HG03378 (cell line): Measurements from ENCODE around the gene TRIM62.

Source experiments
- ATAC-seq: cut with Tn5 transposase; IDR thresholded peaks from one replicate; pipeline ENCODE4 v1.9.1; 2021; ENCODE audit warnings: mild to moderate bottlenecking, moderate library complexity; ENCODE audit not compliant: unreplicated experiment

The TRIM62 gene

DNA sequence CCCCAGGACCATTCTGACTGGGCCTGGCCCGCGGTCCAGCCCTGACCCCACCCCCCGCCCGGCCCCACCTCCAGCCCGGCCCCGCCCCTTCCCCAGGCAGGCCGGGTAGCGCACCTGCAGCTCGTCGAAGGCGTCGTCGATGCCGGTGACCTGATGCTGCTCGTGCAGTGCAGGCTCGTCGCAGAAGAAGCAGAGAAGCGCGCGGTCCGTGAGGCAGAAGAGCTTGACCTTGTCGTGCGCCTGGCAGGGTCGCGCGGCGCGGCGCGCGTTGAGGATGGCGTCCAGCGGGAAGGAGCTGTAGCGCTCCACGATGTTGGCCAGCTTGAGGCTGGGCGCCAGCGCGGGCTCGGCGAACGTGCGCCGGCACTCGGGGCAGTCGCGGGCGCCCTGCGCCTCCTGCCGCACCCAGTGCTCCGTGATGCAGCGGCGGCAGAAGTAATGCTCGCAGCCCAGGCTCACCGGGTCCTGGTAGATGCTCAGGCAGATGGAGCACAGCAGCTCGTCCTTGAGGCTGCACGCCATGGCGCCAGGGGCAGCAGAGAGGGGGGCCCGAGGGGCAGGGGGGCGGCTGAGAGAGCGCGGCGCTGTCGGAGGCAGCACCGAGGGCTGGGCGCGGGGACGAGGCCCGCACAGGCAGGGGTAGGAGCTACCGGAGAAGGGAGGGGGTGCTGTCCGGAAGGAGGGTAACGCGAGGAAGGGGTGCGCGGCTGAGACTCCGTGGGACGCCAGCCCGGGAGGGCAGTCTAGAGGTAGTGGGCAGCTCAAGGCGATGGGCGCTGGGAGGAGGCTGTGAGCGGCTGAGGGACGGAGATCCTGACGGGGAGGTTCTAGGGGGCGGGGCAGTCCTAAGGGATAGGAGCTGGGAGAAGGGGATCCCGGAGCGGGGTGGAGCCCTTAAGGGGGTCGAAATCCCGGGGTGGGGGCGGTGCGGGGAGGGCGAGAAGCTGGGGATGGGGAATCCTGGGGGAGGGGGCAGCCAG is 642 bp downstream of the TRIM62 start:
- ATAC-seq = no peak

DNA sequence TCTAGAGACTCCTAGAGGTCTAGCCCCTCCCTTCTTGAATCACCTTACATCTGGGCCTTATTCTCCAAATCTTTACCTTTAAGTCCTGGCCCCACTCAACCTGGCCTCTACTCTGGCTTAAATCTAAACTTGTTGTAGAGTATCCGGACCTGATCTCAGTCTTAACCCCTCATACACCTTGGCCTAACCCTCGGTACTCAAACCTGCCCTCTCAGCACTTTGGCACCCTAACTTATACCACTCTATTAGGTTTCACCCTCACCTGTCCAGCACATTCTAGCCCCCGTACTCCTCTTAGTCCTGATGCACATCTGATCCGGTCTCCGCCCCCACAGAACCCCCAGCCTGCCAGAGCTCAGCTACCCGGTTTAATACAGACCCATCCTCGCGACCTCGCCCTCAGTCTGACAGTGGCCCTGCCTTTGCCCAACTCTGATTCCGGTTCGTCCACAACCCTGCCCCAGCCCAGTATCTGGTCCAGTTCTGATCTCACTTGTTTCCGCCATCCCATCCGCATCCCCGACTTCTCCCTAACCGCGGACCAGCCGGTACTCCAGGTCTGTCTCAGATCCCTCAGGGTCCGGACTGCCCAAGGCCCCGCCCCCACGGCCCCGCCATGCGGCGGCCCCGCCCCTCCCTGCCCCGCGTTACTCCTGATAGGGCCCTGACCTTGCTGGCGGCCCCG is 1.5 kb downstream of the TRIM62 start:
- no peak for ATAC-seq

DNA sequence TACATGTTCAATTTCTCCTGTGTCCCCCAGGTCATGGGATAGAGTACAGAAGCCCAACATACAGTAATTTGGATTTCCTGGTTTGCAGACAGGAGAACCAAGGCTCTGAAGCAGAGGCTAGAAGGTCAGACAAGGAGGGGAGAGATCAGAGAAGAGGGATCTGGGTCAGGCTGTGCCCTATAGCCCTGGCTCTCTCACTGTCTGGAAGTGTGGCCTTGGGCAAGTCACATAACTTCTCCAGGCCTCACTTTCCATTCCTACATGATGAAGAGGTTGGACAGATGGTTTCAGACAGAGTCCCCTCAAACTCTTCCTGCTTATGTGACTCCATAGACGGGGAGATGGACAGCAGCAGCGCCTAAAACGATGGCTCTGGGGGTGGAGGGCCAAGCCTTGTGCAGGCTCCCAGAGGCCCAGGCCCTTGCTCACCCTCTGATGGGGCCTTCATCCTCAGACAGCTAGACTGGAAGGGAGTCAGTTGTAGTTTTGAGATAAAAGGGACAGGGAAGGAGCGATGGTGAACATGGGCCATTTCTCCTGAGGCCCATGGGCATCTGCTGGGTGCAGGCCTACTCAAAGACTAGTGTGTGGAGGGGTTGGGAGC is 2.9 kb downstream of the TRIM62 start:
- ATAC-seq = no peak

DNA sequence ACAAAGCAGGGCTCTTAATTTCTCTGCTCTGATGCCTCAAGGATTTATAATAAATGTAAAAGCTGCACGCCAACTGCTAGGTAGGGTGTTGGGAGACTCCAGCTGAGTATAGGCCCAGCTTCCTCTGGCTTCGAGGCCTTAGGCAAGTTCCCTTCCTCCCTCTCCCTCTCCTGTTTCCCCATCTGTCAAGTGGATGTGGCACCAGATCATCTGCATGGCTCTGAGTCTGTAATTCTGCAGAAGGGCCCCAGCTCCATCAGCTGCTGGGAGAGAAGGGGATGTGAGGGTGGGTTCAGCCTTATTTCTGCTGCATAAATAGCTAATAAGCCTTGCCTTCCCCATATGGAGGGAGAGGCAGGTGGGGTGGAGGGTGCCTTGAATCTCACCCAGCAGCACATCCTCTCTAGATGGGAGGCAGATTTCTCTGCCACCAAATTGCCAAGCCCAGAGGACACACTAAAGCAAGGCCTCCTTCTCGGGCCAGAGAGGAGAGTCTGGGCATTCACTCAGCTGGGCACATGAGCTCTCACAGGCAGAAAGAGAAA is 3.8 kb downstream of the TRIM62 start:
- no peak for ATAC-seq

DNA sequence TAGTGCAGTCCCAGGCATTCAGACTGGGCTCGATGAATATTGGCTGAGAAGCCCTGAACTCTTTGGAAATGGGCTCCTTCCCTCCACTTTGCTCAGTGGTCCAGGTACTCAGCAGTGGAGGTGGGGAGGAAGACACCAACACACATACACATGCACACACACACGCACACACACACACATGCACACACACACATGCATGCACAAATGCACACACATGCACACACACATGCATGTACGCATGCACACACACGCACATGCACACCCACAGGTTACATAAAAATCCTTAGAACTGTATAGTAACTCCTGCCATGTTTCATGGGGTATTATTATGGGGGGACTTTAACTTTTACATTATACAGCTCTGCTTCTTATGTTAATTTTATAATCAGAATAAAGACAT is 5.0 kb downstream of the TRIM62 start:
- ATAC-seq = no peak

DNA sequence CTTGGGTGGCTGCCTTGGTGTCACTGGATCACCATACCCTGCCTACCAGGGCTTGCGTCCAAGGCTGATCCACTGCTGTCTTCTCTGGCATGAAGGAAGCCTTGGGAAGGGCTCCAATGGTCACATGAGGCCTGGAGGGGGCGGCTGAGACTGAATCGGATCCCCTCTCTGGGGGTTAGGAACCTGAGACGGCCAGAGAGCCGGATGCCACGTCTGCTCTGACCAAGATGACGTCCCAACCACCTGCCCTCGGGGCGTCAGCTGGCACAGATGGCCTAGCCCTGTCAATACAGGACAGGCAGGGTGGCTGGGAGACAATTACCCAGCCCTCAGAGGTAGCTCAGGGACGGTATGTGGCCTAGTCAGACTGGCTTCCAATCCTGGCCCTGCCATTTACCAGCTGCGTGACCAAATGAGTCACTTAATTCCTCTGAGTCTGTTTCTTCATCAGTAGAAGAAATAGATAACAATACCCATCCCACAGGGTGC is 5.4 kb downstream of the TRIM62 start:
- ATAC-seq = no peak

DNA sequence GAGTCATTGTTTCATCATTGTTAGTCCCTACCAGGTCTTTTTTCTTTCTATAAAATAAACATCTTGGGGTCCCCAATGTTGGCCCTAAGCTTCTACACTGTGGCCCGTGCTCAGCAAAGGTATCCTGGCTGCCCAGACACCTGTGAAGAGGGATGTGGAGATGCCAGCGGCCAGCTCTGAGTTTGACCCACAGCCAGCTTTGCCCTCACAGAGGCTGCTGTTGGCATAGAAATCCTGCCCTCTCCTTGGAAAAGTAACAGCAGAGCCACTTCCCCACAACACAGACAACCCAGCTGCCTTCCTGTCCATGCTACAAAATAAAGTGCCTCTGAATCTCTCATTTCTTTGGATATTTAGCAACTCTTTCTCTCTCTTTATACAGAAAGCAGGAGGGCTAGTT is 6.0 kb downstream of the TRIM62 start:
- ATAC-seq = no peak

DNA sequence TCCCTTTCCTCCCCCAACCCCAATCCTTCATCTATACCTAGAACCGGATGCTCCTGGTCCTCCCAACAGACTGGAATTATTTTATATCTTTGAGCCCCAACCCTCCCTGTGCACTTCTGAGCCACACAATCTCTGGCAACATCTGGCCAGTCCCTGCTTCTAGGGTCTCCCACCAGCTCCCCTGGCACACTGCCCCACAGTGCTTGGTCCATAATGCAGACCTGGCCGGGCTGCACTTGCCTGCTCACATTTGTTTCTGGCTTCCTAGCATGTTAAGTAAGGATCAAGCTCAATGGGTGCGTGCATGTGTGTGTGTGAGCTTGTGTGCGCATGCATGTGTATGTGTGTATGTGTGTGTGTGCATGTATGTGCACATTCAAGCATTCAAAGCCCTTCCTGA is 8.8 kb downstream of the TRIM62 start:
- ATAC-seq = no peak

DNA sequence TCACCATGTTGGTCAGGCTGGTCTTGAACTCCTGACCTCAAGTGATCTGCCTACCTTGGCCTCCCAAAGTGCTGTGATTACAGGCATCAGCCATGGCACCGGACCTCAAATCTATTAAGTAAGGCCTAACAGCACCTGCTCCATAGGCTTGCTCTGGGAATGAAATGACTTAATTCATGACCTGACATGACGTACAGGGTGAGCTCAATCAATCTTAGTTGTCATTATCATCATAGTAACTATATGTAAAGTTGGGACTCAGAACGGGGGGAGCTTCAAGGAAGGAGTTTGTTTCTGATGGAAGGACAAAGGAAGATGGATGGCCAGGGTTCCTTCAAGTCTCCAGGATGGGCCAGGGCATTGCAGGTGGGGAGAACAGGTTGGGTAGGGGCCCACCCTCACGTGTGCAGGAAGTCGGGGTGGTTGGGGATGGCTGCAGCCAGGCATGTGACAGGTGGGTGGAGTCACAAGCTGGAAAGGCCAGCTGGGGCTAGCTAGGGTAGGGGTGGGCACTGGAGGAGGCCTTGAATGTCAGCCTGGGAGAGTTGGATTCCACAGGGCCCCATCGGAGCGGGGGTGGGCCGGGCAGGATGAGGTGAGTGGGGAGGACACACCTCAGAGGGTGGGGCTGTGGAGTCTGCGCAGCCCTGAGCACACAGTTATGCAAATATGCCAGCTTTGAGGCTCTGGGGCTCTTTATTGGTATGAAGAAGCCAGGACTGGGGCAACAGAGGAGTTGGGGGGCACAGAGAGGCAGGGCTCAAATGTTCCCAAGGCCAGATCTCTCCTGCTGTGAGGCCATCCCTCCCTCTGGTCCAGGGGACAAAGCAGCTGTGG is 9.6 kb downstream of the TRIM62 start:
- no peak for ATAC-seq

DNA sequence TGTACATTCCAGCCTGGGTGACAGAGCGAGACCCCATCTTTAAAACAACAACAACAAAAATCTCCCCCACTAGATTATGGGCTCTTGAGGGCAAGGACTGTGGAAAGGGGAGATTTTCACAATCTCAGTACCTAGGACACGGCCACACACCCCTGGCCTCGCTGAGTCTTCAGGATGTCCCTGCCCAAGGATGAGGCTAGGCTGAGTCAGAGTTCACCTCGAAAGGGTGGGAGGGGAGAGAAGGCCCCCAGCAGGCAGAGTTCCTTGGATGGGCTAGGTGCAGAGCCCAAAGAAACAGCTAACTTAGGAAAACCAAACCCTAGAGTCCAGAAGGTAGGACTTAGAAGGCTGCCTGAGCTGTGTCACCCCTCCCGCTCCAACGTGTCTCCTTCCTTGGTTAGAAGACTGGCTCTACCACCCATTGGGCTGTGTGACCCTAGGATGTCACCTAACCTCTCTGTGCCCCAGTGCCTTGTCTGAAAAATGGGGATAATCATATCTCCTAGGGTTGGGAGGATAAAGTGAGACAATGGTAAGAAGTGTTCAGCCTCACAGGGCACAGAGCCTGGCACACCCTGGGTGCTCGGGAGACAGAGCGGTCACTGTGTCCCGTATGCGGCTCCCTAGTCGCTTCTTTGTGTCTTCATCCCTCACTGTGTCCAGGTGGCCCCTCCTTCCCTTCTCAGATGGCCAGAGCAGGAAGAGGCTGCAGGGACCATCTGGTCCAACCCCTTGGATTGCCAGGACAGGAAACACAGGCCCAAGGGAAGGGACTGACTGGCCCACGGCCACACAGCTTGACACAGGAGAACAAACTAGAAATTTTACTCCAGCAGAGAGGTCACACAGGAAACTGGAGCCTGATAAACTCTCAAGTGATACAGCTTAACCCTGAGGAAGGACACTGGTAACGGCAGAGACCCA is 11.2 kb downstream of the TRIM62 start:
- no peak for ATAC-seq

DNA sequence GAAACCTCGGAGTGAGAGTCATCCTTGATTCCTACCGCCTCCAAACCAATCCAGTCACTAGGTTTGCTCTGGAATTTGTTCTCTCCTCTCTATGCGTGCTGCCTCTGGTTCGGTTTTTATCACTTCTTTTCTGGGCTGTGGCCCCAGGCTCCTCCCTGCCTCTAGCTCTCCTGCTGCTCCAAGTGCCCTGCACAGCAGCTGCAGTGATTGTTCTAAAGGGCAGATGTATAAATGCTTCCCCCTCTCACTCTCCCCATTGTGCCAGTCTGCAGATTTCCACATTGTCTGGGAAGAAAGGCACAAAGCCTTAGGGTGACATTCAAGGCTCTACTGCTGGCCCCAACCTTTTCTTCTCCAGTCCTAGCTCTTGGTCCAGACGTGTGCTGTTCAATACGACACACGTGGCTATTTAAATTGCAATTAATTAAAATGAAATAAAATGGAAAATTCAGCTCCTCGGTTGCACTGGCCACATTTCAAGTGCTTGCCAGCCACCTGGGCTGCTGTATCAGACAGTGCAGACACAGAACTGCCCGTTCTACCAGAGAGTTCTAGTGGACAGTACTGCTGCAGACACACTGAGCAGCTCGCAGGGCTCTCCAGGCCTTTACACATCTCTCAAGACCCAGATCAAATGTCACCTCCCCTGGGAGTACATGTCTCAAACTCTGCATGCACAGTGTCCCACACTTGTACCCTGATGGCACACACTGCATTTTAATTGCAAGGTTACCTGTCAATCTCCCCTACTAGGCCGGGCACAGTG is 12.4 kb downstream of the TRIM62 start:
- no peak for ATAC-seq

DNA sequence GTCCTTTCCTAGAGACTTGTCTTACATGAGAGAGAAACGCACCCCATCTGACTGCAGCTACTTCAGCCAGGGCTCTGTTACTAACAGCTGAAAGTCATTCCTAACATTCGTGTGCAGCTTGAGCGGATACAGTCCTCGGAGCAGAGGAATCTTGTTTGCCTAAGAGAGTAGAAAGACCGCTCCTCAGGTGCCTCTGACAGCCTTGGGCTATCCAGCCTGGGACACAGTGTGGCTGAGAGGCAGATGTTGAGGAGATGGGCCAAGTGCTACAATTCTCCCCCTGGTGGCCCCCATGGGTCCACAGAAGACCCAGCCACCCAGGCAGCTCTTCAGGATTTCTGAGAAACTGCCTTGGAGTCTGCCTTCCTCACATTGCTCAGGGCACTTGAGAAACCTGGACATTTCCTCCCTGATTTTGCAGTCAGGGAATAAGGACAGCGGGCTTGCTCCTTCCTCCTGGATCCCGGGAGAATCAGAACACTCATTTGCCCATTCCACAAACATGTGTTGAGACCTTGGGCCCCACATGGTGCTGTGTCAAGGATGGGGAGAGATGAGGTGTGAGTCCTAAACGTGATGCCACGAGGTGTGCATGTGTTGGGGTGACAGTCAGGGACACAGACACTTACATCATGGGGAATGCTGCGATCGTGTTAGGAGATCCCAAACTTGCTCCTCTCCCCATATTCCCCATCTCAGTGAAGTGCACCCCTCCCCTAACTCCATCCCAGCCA is 13.1 kb downstream of the TRIM62 start:
- ATAC-seq = no peak

DNA sequence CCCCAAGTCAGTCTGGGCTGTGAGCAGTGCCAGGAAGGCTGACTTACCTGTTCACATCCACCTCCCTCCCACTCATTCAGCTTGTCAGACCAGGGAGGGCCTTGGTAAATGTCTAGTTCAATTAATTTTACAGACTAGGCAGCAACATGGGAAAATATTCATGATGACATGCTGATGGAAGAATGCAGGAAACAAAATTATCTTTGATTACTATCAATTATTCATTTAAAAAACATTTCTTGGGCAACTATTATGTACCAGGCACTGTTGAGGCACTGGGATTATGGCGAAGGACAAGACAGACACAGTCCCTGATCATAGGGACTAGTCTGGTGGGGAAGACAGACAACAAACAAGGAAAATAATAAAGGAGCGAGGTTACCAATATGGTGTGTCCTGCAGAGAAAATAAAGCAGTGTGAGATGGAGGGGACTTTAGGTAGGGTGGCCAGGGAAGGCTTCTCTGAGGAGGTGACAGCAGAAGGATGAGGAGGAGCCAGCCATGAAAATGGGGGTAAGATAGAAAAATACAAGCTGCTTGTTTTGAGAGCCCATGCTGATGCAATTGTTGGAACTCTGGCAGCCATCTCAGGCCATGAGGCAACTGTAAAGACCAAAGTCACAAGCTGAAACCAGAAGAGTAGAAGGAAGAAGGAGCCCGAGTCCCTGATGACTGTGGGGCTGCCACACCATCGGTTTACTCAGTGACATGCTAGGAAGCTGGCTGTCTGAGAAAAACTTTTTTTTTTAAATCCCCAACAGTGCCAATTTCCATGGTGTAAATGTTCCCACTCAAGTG is 14.0 kb downstream of the TRIM62 start:
- no peak for ATAC-seq

DNA sequence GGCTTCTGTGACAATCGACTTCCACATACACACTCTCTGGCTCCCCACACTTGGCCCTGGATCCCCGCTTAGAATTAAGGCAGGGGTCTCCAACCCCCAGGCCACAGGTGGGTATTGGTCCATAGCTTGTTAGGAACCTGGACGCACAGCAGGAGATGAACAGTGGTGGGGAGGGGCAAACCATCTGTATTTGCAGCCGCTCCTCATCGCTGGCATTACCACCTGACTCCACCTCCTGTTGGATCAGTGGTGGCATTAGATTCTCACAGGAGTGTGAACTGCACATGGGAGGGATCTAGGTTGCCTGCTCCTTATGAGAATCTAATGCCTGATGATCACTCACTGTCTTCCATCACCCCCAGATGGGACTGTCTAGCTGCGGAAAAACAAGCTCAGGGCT is 16.0 kb downstream of the TRIM62 start:
- no peak for ATAC-seq

DNA sequence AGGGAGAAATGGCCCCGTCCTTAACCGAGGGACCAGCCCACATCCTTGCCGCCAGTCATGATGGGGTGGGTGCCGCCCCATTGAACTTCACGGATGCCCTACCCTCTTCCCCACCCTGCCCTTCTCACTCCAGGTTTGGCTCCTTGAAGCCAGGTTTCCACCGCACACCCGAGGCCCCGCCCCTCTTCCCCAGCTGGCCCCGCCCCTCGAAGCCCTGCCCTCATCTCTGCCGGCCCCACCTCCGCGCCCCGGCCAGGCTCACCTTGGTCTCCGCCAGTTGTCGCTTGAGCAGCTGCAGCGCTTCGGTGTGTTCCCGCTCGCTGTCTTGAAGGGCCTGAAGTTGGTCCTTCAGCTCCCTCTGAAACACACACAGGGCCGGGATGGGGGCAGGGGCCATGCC is 16.6 kb downstream of the TRIM62 start:
- ATAC-seq = no peak

DNA sequence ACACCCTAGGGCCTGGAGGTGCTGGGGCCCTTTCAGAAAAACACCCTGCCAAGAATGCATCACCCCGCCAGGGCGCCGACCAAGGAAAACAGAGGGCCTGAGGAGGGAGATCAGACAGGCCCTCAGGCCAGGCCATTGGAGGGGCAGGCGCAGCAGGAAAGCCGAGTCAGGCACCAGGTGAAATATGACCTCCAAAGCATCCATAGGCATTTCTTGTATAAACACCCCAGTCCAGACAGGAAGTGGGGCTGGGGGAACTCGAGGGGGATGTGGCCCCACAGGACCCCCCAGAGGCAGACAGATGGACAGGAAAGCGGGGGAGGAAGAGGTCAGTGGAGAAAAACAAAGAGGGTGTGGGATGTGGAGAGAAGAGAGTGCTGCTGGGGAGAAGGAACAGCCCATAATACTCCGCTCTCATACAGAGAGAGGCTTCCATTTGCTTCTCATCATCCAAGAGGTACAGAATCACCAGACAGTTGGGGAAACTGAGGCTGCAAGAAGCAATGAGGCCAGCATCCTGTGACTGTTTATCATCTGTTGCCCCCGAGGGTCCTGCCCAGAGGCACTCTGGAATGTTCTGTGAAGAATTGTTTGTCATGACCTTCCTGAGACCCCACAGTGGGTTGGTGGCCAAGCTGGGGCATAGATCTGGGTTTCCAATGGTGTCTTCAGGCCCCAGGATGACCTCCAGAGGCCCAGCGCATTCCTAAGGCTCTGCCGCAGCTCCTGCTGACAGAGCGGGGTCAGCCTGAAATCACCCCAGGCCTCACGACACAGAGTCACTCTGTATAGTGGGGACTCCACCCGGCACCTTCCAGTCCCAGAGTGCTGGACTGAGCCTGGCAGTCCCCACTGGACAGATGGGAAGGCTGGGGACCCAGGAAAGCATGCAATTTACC is 18.0 kb downstream of the TRIM62 start:
- no peak for ATAC-seq
